WTC11 (cell line): ENCODE measurements around the gene HSPA4. TPM values are rescaled to one million over a fixed set of nuclear protein-coding genes. Genes with fewer than 3 reads are reported as not detected.
"Not testable (repeated sequence)": the region's sequence is repeated elsewhere in the genome, so short reads cannot be mapped to it uniquely, and the experiment has no call there.

Experiments used
- ATAC-seq: fragments of 200-7000 bp; cut with Tn5 transposase; 2 replicates; pipeline ENCODE4 v1.10.0; 2021; ENCODE audit warnings: mild to moderate bottlenecking, moderate library complexity
- CTCF ChIA-PET: fragments of 300-600 bp; sonication (Branson Sonifier 250); formaldehyde crosslinking; loops from one replicate; lab custom pipeline; 2021; ENCODE audit warnings: antibody characterized with exemption; lab: Charles Lee
- POLR2A ChIA-PET: fragments of 350-600 bp; sonication (Branson Sonifier 250); formaldehyde crosslinking; loops from one replicate; lab custom pipeline; 2021; ENCODE audit warnings: antibody characterized with exemption; lab: Charles Lee
- DNase-seq: peaks from one replicate; pipeline ENCODE4 v3.0.0; 2021; ENCODE audit warnings: low spot score
- H3K27ac Mint-ChIP-seq: 2 replicates; pipeline ENCODE4 v1.8.0; 2021; ENCODE audit warnings: mixed read lengths
- H3K27me3 Mint-ChIP-seq: 2 replicates; pipeline ENCODE4 v1.8.0; 2021; ENCODE audit warnings: low read depth, mild to moderate bottlenecking, moderate library complexity, mixed read lengths
- H3K36me3 Mint-ChIP-seq: 2 replicates; pipeline ENCODE4 v1.8.0; 2021; ENCODE audit warnings: mixed read lengths
- H3K4me1 Mint-ChIP-seq: 2 replicates; pipeline ENCODE4 v1.8.0; 2022; ENCODE audit warnings: mixed read lengths
- H3K4me3 Mint-ChIP-seq: 2 replicates; pipeline ENCODE4 v1.8.0; 2021; ENCODE audit warnings: mild to moderate bottlenecking, moderate library complexity, mixed read lengths
- H3K9me3 Mint-ChIP-seq: 2 replicates; pipeline ENCODE4 v1.8.0; 2021; ENCODE audit warnings: mixed read lengths
- ATF1 ChIP-seq: sonication (generic); formaldehyde crosslinking; IDR thresholded peaks from 2 replicates; pipeline ENCODE4 v1.8.1; 2023; ENCODE audit warnings: mild to moderate bottlenecking, moderate library complexity, missing genetic modification reagents
- ATF3 ChIP-seq: sonication (generic); formaldehyde crosslinking; conservative IDR thresholded peaks from 2 replicates; pipeline ENCODE4 v1.8.1; 2022; ENCODE audit warnings: mild to moderate bottlenecking, missing genetic modification reagents
- CBFB ChIP-seq: sonication (generic); formaldehyde crosslinking; IDR thresholded peaks from 2 replicates; pipeline ENCODE4 v1.8.1; 2022; ENCODE audit warnings: mild to moderate bottlenecking, low read depth, missing genetic modification reagents
- CREM ChIP-seq: sonication (generic); formaldehyde crosslinking; IDR thresholded peaks from 2 replicates; pipeline ENCODE4 v1.8.1; 2022; ENCODE audit warnings: mild to moderate bottlenecking, missing genetic modification reagents, moderate library complexity
- E2F5 ChIP-seq: sonication (generic); formaldehyde crosslinking; IDR thresholded peaks from 2 replicates; pipeline ENCODE4 v1.8.1; 2022; ENCODE audit warnings: mild to moderate bottlenecking, moderate library complexity, missing genetic modification reagents
- ERG ChIP-seq: fragments of 250-450 bp; sonication (Bioruptor Pico); IDR thresholded peaks from 2 replicates; pipeline ENCODE4 v1.8.0; 2021; ENCODE audit warnings: mild to moderate bottlenecking
- FOXP4 ChIP-seq: sonication (generic); formaldehyde crosslinking; IDR thresholded peaks from 2 replicates; pipeline ENCODE4 v1.8.0; 2022; ENCODE audit warnings: mild to moderate bottlenecking, missing genetic modification reagents
- GTF2I ChIP-seq: fragments of 250-450 bp; sonication (Bioruptor Pico); conservative IDR thresholded peaks from 2 replicates; pipeline ENCODE4 v1.4.0; 2021; ENCODE audit warnings: mild to moderate bottlenecking
- HMGXB4 ChIP-seq: sonication (generic); formaldehyde crosslinking; IDR thresholded peaks from 2 replicates; pipeline ENCODE4 v1.8.1; 2023; ENCODE audit warnings: mild to moderate bottlenecking, moderate library complexity, missing genetic modification reagents
- KAT7 ChIP-seq: sonication (generic); formaldehyde crosslinking; IDR thresholded peaks from 2 replicates; pipeline ENCODE4 v1.8.1; 2023; ENCODE audit warnings: missing genetic modification reagents, mild to moderate bottlenecking, borderline replicate concordance
- NFYB ChIP-seq: sonication (generic); formaldehyde crosslinking; conservative IDR thresholded peaks from 2 replicates; pipeline ENCODE4 v1.8.0; 2022; ENCODE audit warnings: low read depth, missing genetic modification reagents
- NR3C1 ChIP-seq: sonication (generic); formaldehyde crosslinking; conservative IDR thresholded peaks from 2 replicates; pipeline ENCODE4 v1.8.1; 2023; ENCODE audit warnings: low read depth, mild to moderate bottlenecking, missing genetic modification reagents
- RELA ChIP-seq: sonication (generic); formaldehyde crosslinking; IDR thresholded peaks from 2 replicates; pipeline ENCODE4 v1.8.1; 2022; ENCODE audit warnings: missing genetic modification reagents, mild to moderate bottlenecking, borderline replicate concordance
- RORB ChIP-seq: fragments of 250-450 bp; sonication (Bioruptor Pico); IDR thresholded peaks from 2 replicates; pipeline ENCODE4 v1.9.0; 2021; ENCODE audit warnings: mild to moderate bottlenecking
- ZBTB21 ChIP-seq: sonication (generic); formaldehyde crosslinking; IDR thresholded peaks from 2 replicates; pipeline ENCODE4 v1.8.1; 2023; ENCODE audit warnings: mild to moderate bottlenecking, missing genetic modification reagents, borderline replicate concordance
- ZNF121 ChIP-seq: sonication (generic); formaldehyde crosslinking; IDR thresholded peaks from 2 replicates; pipeline ENCODE4 v1.8.0; 2023; ENCODE audit warnings: missing genetic modification reagents
- ZNF138 ChIP-seq: sonication (generic); formaldehyde crosslinking; conservative IDR thresholded peaks from 2 replicates; pipeline ENCODE4 v1.8.1; 2022; ENCODE audit warnings: mild to moderate bottlenecking, moderate library complexity, missing genetic modification reagents
- ZNF232 ChIP-seq: sonication (generic); formaldehyde crosslinking; IDR thresholded peaks from 2 replicates; pipeline ENCODE4 v1.8.0; 2022; ENCODE audit warnings: mild to moderate bottlenecking, missing genetic modification reagents
- ZNF317 ChIP-seq: sonication (generic); formaldehyde crosslinking; IDR thresholded peaks from 2 replicates; pipeline ENCODE4 v1.8.1; 2023; ENCODE audit warnings: low read depth, mild to moderate bottlenecking, moderate library complexity, missing genetic modification reagents, borderline replicate concordance
- ZNF396 ChIP-seq: fragments of 250-450 bp; sonication (Bioruptor Pico); IDR thresholded peaks from 2 replicates; pipeline ENCODE4 v1.8.0; 2021; ENCODE audit warnings: mild to moderate bottlenecking, moderate library complexity, borderline replicate concordance
- total RNA-seq: library from RNA; stranded (reverse); gene quantifications from 3 replicates; pipeline ENCODE4 v1.2.3, GENCODE V29; 2021
- TF ChIP-seq, protein P1 (sequence below): sonication (generic); formaldehyde crosslinking; IDR thresholded peaks from 2 replicates; pipeline ENCODE4 v1.8.0; 2022; ENCODE audit warnings: mild to moderate bottlenecking, missing genetic modification reagents
- TF ChIP-seq, protein P2 (sequence below): sonication (generic); formaldehyde crosslinking; IDR thresholded peaks from 2 replicates; pipeline ENCODE4 v1.8.0; 2023; ENCODE audit warnings: missing genetic modification reagents, mild to moderate bottlenecking, borderline replicate concordance

The HSPA4 gene
- total RNA-seq, 1 experiment from 2014 or later = 363 TPM

DNA sequence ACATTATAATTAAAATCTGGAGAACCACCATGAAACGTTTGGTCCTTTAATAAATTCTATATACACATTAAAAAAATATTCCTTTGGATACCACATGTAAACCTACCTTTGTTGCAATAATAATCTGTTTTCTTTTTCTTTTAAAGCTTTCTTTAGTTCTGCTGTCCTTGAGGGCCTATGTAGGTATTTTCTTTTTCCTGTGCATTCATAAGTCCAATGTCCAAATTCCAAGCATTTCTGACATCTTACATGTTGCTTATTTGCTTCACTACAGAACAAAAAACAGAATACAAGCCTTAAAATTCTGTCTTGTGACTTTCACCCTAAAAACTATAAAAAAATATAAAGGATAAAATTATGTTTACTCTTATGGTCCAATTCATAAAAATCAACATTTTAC is 45.2 kb upstream of the HSPA4 start (continued):
- TF ChIP-seq GTF2I (CRISPR knock-in tag) (no peak), ATF3 (CRISPR knock-in tag) (no peak), ZNF232 (CRISPR knock-in tag) (no peak), NR3C1 (CRISPR knock-in tag) (no peak), RORB (no peak), HMGXB4 (no peak), E2F5 (CRISPR knock-in tag) (no peak), ZNF317 (CRISPR knock-in tag) (no peak), CBFB (CRISPR knock-in tag) (no peak), ZNF121 (CRISPR knock-in tag) (no peak), ZNF396 (no peak)
- TF ChIP-seq, all 79 proteins: peak for 0

DNA sequence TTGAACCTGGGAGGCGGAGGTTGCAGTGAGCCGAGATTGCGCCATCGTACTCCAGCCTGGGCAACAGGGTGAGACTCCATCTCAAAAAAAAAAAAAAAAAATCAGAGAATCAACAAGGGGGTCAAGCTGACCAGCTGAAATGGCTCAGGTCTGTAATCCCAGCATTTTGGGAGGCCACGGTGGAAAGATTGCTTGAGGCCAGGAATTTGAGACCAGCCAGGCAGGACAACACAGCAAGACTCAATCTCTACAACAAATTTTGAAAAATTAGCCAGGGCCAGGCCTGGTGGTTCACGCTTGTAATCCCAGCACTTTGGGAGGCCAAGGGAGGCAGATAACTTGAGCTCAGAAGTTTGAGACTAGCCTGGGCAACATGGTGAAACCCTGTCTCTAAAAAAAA is 43.4 kb upstream of the HSPA4 start:
- H3K9me3 Mint-ChIP-seq, ATAC-seq: not testable (repeated sequence)

DNA sequence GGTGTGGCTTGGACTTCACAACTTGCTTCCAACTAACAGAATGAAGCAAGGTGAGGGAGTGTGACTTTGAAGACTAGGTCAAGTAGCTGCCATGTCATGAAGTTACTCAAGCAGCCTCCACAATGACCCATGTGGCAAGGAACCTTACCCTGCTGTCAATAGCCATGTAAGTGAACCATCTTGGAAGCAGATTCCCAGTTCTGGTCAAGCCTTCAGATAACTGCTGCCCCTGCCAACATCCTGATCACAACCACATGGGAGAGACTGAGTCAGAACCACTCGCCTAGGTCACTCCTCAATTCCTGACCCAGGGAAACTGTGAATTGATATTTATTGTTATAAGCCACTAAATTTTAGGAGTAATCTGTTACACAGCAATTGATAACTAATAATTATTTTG is 36.3 kb upstream of the HSPA4 start:
- Mint-ChIP-seq H3K27ac (no peak overlapping the region), H3K9me3 (no peaks in the 10 kb centered on the region), H3K4me1 (no peaks in the 10 kb centered on the region), H3K27me3 (no peaks in the 10 kb centered on the region), H3K4me3 (no peak overlapping the region), H3K36me3 (peaks cover 9% of the 10 kb centered on the region)
- no peak for ATAC-seq
- POLR2A ChIA-PET = interaction anchor here (0.7 kb wide), 1 partner anchor 10 kb away, joined by 9 read pairs; no protein-coding TSS in a partner anchor
- DNase-seq = no peak
- CTCF ChIA-PET = no interaction called here
- TF ChIP-seq, protein P1, sequence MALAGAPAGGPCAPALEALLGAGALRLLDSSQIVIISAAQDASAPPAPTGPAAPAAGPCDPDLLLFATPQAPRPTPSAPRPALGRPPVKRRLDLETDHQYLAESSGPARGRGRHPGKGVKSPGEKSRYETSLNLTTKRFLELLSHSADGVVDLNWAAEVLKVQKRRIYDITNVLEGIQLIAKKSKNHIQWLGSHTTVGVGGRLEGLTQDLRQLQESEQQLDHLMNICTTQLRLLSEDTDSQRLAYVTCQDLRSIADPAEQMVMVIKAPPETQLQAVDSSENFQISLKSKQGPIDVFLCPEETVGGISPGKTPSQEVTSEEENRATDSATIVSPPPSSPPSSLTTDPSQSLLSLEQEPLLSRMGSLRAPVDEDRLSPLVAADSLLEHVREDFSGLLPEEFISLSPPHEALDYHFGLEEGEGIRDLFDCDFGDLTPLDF (CRISPR knock-in tag) = no peak
- TF ChIP-seq, protein P2, sequence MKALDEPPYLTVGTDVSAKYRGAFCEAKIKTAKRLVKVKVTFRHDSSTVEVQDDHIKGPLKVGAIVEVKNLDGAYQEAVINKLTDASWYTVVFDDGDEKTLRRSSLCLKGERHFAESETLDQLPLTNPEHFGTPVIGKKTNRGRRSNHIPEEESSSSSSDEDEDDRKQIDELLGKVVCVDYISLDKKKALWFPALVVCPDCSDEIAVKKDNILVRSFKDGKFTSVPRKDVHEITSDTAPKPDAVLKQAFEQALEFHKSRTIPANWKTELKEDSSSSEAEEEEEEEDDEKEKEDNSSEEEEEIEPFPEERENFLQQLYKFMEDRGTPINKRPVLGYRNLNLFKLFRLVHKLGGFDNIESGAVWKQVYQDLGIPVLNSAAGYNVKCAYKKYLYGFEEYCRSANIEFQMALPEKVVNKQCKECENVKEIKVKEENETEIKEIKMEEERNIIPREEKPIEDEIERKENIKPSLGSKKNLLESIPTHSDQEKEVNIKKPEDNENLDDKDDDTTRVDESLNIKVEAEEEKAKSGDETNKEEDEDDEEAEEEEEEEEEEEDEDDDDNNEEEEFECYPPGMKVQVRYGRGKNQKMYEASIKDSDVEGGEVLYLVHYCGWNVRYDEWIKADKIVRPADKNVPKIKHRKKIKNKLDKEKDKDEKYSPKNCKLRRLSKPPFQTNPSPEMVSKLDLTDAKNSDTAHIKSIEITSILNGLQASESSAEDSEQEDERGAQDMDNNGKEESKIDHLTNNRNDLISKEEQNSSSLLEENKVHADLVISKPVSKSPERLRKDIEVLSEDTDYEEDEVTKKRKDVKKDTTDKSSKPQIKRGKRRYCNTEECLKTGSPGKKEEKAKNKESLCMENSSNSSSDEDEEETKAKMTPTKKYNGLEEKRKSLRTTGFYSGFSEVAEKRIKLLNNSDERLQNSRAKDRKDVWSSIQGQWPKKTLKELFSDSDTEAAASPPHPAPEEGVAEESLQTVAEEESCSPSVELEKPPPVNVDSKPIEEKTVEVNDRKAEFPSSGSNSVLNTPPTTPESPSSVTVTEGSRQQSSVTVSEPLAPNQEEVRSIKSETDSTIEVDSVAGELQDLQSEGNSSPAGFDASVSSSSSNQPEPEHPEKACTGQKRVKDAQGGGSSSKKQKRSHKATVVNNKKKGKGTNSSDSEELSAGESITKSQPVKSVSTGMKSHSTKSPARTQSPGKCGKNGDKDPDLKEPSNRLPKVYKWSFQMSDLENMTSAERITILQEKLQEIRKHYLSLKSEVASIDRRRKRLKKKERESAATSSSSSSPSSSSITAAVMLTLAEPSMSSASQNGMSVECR (CRISPR knock-in tag) = no peak
- TF ChIP-seq ATF1 = no peak
- no peak for TF ChIP-seq FOXP4 (CRISPR knock-in tag)
- no peak for TF ChIP-seq RELA (CRISPR knock-in tag)
- no peak for TF ChIP-seq KAT7 (CRISPR knock-in tag)
- TF ChIP-seq NFYB (CRISPR knock-in tag) = no peak
- no peak for TF ChIP-seq ZBTB21 (CRISPR knock-in tag)
- no peak for TF ChIP-seq CREM (CRISPR knock-in tag)
- TF ChIP-seq ZNF138 (CRISPR knock-in tag) = no peak
- no peak for TF ChIP-seq ERG

More for the DNA sequence above, 43.4 kb upstream of the HSPA4 start:
- H3K27me3 Mint-ChIP-seq, H3K4me3 Mint-ChIP-seq, DNase-seq, POLR2A ChIA-PET, H3K27ac Mint-ChIP-seq, H3K4me1 Mint-ChIP-seq, CTCF ChIA-PET: not testable (repeated sequence)
- H3K36me3 Mint-ChIP-seq = peaks cover 24% of the 10 kb centered on the region
